Right cardiac atrium (tissue), 5 donors: Measurements from ENCODE around the gene TCN2. TPM values are rescaled to one million over a fixed set of nuclear protein-coding genes. Genes with fewer than 3 reads are reported as not detected.
"Not testable (repeated sequence)": the region's sequence is repeated elsewhere in the genome, so short reads cannot be mapped to it uniquely, and the experiment has no call there.

ENCODE experiments used
- ATAC-seq, 2 donors: fragments of 200-7000 bp; cut with Tn5 transposase; one replicate each; pipeline versions ENCODE4 v1.8.0 to v1.9.1; 2020; ENCODE audit warnings: moderate library complexity in 2 of 2, mild to moderate bottlenecking in 1 of 2
- DNase-seq, 3 donors: peaks; one replicate each; pipeline ENCODE4 v3.0.0-alpha.2; 2020
- H3K27ac ChIP-seq: one replicate; pipeline ENCODE4 v1.5.1; 2013; ENCODE audit warnings: mild to moderate bottlenecking, low read length, control low read depth, moderate library complexity
- H3K27me3 ChIP-seq: one replicate; pipeline ENCODE4 v1.6.1; 2013; ENCODE audit not compliant: control insufficient read depth, insufficient read depth
- H3K4me1 ChIP-seq: one replicate; pipeline ENCODE4 v1.6.1; 2013; ENCODE audit warnings: low read length; ENCODE audit not compliant: control insufficient read depth, insufficient read depth
- H3K4me3 ChIP-seq: one replicate; pipeline ENCODE4 v1.5.1; 2013; ENCODE audit warnings: low read length, control low read depth
- H3K9me3 ChIP-seq: one replicate; pipeline ENCODE4 v1.6.1; 2013; ENCODE audit warnings: low read length; ENCODE audit not compliant: control insufficient read depth
- WGBS: extraction: QIAGEN DNeasy Blood & Tissue Kit; methylation state at CpG from one replicate; pipeline ENCODE4 v1.1.7; 2013; 5-methylcytosine and 5-hydroxymethylcytosine counted together
- intact Hi-C, 4 donors: fragments of 100-400 bp; cut with DNase I; formaldehyde crosslinking; loops; one replicate each; pipeline versions ENCODE4 v1.11.0 to v1.14.0; 2022 to 2023
- polyA plus RNA-seq: library from polyadenylated mRNA; stranded (reverse); fragments of 200-250 nt; gene quantifications from one replicate; pipeline ENCODE4 v1.2.3, GENCODE V29; 2013
- total RNA-seq, 4 donors: library from RNA; stranded (reverse); fragmentation: NEBNext Ultra II Directional; extraction: Animal tissue kit (Norgen Biotek cat#: 25700); gene quantifications; one replicate each; pipeline ENCODE4 v1.2.1, GENCODE V29; 2021
- donor health status: healthy with polysubstance abuse.
- donor health status: DM: no; HTN: yes; CAD: no.
- donor health status: DM: no; HTN: no; CAD: no.
- donor health status: DM: no; HTN: yes; CAD: no; lungs with severe emphysema.
- donor health status: DM: yes; HTN: yes; CAD: no.

TCN2 gene
- total and polyA plus RNA-seq, 5 donors, result 10.9 to 33.4 (median 24.0) TPM

GRCh38 chr22:30580896-30581295 is 26.1 kb upstream of the TCN2 start:
- H3K27me3 ChIP-seq, result no peaks in the 10 kb centered on the region
- 85% methylated on average over 6 of the region's 6 CpGs for WGBS
- H3K4me1 ChIP-seq, result no peaks in the 10 kb centered on the region
- intact Hi-C loops, result no loop called here
- H3K4me3 ChIP-seq, result no peak overlapping the region
- no peak overlapping the region for H3K27ac ChIP-seq
- H3K9me3 ChIP-seq, result no peaks in the 10 kb centered on the region
- no peak for ATAC-seq
- no peak for DNase-seq

GRCh38 chr22:30582051-30582450 is 24.9 kb upstream of the TCN2 start:
- ATAC-seq (no peak), DNase-seq (no peak)
- 85% methylated on average over 6 of the region's 6 CpGs for WGBS
- Histone ChIP-seq H3K4me1 (no peaks in the 10 kb centered on the region), H3K4me3 (no peak overlapping the region), H3K27me3 (no peaks in the 10 kb centered on the region), H3K27ac (no peak overlapping the region), H3K9me3 (no peaks in the 10 kb centered on the region)
- intact Hi-C loops, result no loop called here

GRCh38 chr22:30582788-30583545 is 24.0 kb upstream of the TCN2 start:
- no peak overlapping the region for H3K27ac ChIP-seq
- H3K4me1 ChIP-seq, result no peaks in the 10 kb centered on the region
- ATAC-seq, result no peak
- no peak for DNase-seq
- WGBS, result 61% methylated on average over 13 of the region's 13 CpGs
- no peaks in the 10 kb centered on the region for H3K9me3 ChIP-seq
- intact Hi-C loops, result no loop called here
- H3K27me3 ChIP-seq, result no peaks in the 10 kb centered on the region
- H3K4me3 ChIP-seq, result no peak overlapping the region

- H3K27me3 ChIP-seq, result no peaks in the 10 kb centered on the region
- H3K27ac ChIP-seq, result no peak overlapping the region
- no peak for DNase-seq
- ATAC-seq, result no peak
- intact Hi-C loops, result no loop called here
- no peaks in the 10 kb centered on the region for H3K9me3 ChIP-seq
- no peak overlapping the region for H3K4me3 ChIP-seq
- H3K4me1 ChIP-seq, result no peaks in the 10 kb centered on the region
- 92% methylated on average over 15 of the region's 15 CpGs for WGBS
Measured at GRCh38 chr22:30584441-30584840, 22.5 kb upstream of the TCN2 start.

- Histone ChIP-seq H3K27ac (no peak overlapping the region), H3K4me1 (peaks cover 3% of the 10 kb centered on the region), H3K27me3 (no peaks in the 10 kb centered on the region), H3K4me3 (no peak overlapping the region), H3K9me3 (no peaks in the 10 kb centered on the region)
- no peak for DNase-seq
- intact Hi-C loops, result no loop called here
- 95% methylated on average over 8 of the region's 8 CpGs for WGBS
- ATAC-seq, result no peak
Measured at GRCh38 chr22:30586414-30586813, 20.6 kb upstream of the TCN2 start.

- no peak overlapping the region for H3K27ac ChIP-seq
- H3K4me1 ChIP-seq, result peaks cover 3% of the 10 kb centered on the region
- DNase-seq (no peak), ATAC-seq (no peak)
- peak overlapping the region; percentile 96 for H3K4me3 ChIP-seq
- H3K9me3 ChIP-seq, result no peaks in the 10 kb centered on the region
- intact Hi-C loops, result no loop called here
- 3% methylated on average over 14 of the region's 14 CpGs for WGBS
- no peaks in the 10 kb centered on the region for H3K27me3 ChIP-seq
Measured at GRCh38 chr22:30591191-30591587, 15.8 kb upstream of the TCN2 start.

GRCh38 chr22:30591588-30592359 is 15.2 kb upstream of the TCN2 start, which contains the start of gene PES1:
Gene PES1 (minus strand): TSS chr22:30591910. CDS start chr22:30591833, 77 bp downstream.
- Histone ChIP-seq H3K27ac (no peak within 1 kb of the TSS), H3K4me1 (peaks cover 3% of the 10 kb centered on the region), H3K9me3 (no peaks in the 10 kb centered on the region), H3K4me3 (peak within 1 kb of the TSS; percentile 96), H3K27me3 (no peaks in the 10 kb centered on the region)
- ATAC-seq (peak; percentile 100), DNase-seq (peak; percentile 96 to 97 (median 97))
- intact Hi-C loops, result no loop called here
- under 1% methylated on average over 49 of the region's 49 CpGs for WGBS

GRCh38 chr22:30592360-30592713 is 14.6 kb upstream of the TCN2 start:
- H3K9me3 ChIP-seq, H3K4me1 ChIP-seq, H3K27ac ChIP-seq, ATAC-seq, DNase-seq, intact Hi-C loops, H3K27me3 ChIP-seq: not testable (repeated sequence)
- WGBS, result 33% methylated on average over 18 of the region's 18 CpGs
- peak overlapping the region; percentile 96 for H3K4me3 ChIP-seq

- H3K27ac ChIP-seq, result no peak overlapping the region
- no peak overlapping the region for H3K4me3 ChIP-seq
- intact Hi-C loops, result no loop called here
- WGBS, result 71% methylated on average over 2 of the region's 2 CpGs
- H3K9me3 ChIP-seq, result no peaks in the 10 kb centered on the region
- no peaks in the 10 kb centered on the region for H3K4me1 ChIP-seq
- DNase-seq, result no peak
- ATAC-seq, result no peak
- no peaks in the 10 kb centered on the region for H3K27me3 ChIP-seq
Measured at GRCh38 chr22:30596199-30596598, 10.8 kb upstream of the TCN2 start.

GRCh38 chr22:30596886-30597285 is 10.1 kb upstream of the TCN2 start:
- H3K4me1 ChIP-seq, result no peaks in the 10 kb centered on the region
- no peaks in the 10 kb centered on the region for H3K9me3 ChIP-seq
- no peak overlapping the region for H3K27ac ChIP-seq
- WGBS, result 91% methylated on average over 29 of the region's 29 CpGs
- H3K27me3 ChIP-seq, result no peaks in the 10 kb centered on the region
- H3K4me3 ChIP-seq, result no peak overlapping the region
- DNase-seq (no peak), ATAC-seq (no peak)
- intact Hi-C loops, result no loop called here

- Histone ChIP-seq H3K27me3 (no peaks in the 10 kb centered on the region), H3K4me1 (no peaks in the 10 kb centered on the region), H3K27ac (no peak overlapping the region), H3K4me3 (no peak overlapping the region), H3K9me3 (no peaks in the 10 kb centered on the region)
- ATAC-seq (no peak), DNase-seq (no peak)
- intact Hi-C loops, result no loop called here
- 86% methylated on average over 3 of the region's 3 CpGs for WGBS
Measured at GRCh38 chr22:30598986-30599385, 8.0 kb upstream of the TCN2 start.
